Medulla oblongata (tissue), 1 donor: Measurements from ENCODE around the gene IRF6.

Source experiments
- DNase-seq: peaks from one replicate; pipeline ENCODE4 v3.0.0-alpha.2; 2015; ENCODE audit errors: extremely low spot score

IRF6 gene

DNA sequence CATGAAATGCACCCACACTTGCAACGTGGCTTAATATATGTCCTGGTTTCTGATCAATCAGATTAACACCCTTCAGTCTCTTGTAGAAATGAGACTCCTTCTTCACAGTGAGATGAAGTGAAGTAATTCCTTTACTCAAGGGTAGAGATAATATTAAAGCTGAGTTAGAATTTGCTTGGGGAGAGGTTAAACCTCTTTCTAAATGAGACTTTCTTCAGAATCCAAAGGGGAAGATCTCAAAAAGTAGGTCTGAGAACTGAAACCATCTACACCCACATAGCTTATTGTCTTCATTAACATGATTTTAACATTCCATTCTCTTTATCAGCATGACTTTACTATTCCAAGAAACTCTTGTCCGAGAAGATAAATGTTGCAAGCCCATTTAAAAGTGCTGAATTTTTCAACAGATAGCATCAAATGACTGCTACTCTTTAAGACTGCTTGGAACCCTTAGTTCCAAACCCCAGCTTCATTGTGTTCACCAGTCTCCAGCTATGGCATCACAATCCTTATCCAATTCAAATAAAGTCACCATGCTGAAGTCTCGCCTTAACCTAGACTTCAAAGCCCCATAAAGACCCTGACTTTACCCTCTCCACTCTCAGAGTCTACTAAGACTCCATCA, 69.3 kb downstream of the IRF6 start:
- DNase-seq: no peak
